Stimulated activated effector memory CD8-positive, alpha-beta T cell treated with anti-CD3 and anti-CD28 coated beads, Interleukin-12 subunit alpha, Interleukin-12 subunit beta, amount 100 ng/mL, for 72 hours (primary cell): ENCODE data around the gene ECI1.
"Not testable (repeated sequence)": the region's sequence is repeated elsewhere in the genome, so short reads cannot be mapped to it uniquely, and the experiment has no call there.

Source experiments
- ATAC-seq: fragments of 150-1000 bp; cut with Tn5 transposase; 2 replicates; pipeline ENCODE4 v1.10.0; 2021
- DNase-seq, 2 donors: peaks; one replicate each; pipeline ENCODE4 v3.0.0; 2021 to 2022; ENCODE audit warnings: low spot score in 2 of 2
- H3K27ac Mint-ChIP-seq: one replicate; pipeline ENCODE4 v1.8.0; 2022; ENCODE audit warnings: mild to moderate bottlenecking, mixed read lengths
- H3K36me3 Mint-ChIP-seq: one replicate; pipeline ENCODE4 v1.8.0; 2022; ENCODE audit warnings: mild to moderate bottlenecking, mixed read lengths
- H3K4me1 Mint-ChIP-seq: one replicate; pipeline ENCODE4 v1.8.0; 2022; ENCODE audit warnings: mixed read lengths
- H3K4me3 Mint-ChIP-seq: one replicate; pipeline ENCODE4 v1.8.0; 2022; ENCODE audit warnings: mild to moderate bottlenecking, mixed read lengths
- H3K9me3 Mint-ChIP-seq: one replicate; pipeline ENCODE4 v1.8.0; 2022; ENCODE audit warnings: mixed read lengths

The ECI1 gene

GRCh38 chr16:2205104-2205966 lies 46.1 kb downstream of the ECI1 start, which contains the start of gene MLST8:
Gene MLST8, plus strand, starts transcription at chr16:2205454. Its CDS starts 632 bp downstream, at chr16:2206086.
- Mint-ChIP-seq H3K36me3 (peaks cover 32% of the 10 kb centered on the region), H3K4me3 (peak within 1 kb of the TSS; percentile 75), H3K27ac (peak within 1 kb of the TSS; percentile 80), H3K4me1 (peaks cover 31% of the 10 kb centered on the region), H3K9me3 (no peaks in the 10 kb centered on the region)
- ATAC-seq (peak; percentile 90), DNase-seq (peak; percentile 97)

DNA sequence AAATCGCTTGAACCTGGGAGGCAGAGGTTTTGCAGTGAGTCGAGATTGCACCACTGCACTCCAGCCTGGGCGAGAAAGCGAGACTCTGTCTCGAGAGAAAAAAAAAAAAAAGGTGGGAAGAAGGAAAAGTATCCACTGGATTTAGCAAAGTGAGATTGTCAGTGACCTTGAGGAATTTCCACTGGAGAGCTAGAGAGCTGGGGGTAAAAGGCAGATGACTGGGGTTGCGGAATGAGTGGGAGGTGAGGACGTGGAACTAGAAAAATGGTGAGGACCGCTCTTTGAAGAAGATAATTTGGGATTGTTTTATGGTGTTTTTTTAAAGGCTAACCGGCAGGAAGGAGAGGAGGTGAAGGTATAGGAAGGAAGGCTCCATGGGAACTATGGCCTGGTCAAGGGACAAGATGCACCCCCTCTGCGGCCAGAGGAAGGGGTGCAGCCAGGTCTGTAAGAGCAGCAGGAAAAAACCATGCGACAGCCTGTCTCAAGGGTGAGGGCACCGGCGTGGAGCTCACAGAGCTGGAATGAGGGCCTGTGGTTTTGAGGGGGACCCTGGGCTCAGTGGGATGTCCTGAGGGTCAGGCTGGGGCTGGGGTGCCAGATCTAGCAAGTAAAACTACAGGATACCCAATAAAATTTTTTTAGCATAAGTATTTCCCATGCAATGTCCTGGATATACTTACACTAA lies 46.8 kb downstream of the ECI1 start:
- ATAC-seq = no peak
- H3K27ac Mint-ChIP-seq = peak overlapping the region; percentile 80
- peak overlapping the region; percentile 75 for H3K4me3 Mint-ChIP-seq
- peaks cover 27% of the 10 kb centered on the region for H3K36me3 Mint-ChIP-seq
- H3K9me3 Mint-ChIP-seq = no peaks in the 10 kb centered on the region
- peaks cover 31% of the 10 kb centered on the region for H3K4me1 Mint-ChIP-seq
- DNase-seq = no peak

DNA sequence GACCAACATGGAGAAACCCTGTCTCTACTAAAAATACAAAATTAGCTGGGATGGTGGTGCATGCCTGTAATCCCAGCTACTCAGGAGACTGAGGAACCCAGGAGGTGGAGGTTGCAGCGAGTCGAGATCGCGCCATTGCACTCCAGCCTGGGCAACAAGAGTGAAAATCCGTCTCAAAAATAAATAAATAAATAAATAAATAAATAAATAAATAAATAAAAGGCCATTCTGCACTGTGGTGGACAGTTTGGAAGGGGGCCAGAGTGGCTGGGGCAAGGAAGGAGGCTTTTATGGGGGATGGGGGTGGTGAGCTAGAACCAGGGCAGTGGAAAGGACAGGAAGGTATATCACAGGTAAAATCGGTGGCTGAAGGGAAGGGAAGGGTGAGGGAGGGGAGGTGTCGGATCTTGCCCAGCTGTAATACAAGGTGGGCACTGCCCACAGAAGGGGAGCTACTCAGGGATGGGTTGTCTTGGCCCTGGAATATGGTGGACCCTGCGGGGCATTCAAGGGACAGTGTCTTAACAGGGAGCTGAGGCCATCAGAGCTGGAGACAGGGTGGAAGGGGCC lies 48.2 kb downstream of the ECI1 start:
- H3K27ac Mint-ChIP-seq = not testable (repeated sequence)

GRCh38 chr16:2200313-2200712 lies 51.1 kb downstream of the ECI1 start:
- no peak for DNase-seq
- H3K27ac Mint-ChIP-seq = no peak overlapping the region
- H3K9me3 Mint-ChIP-seq = no peaks in the 10 kb centered on the region
- H3K4me1 Mint-ChIP-seq = peaks cover 14% of the 10 kb centered on the region
- H3K36me3 Mint-ChIP-seq = peaks cover 7% of the 10 kb centered on the region
- ATAC-seq = no peak
- no peak overlapping the region for H3K4me3 Mint-ChIP-seq

More for the DNA sequence above, 48.2 kb downstream of the ECI1 start:
- H3K4me3 Mint-ChIP-seq = peak overlapping the region; percentile 75
- not testable (repeated sequence) for H3K9me3 Mint-ChIP-seq, DNase-seq, ATAC-seq
- H3K4me1 Mint-ChIP-seq = peaks cover 31% of the 10 kb centered on the region
- peaks cover 20% of the 10 kb centered on the region for H3K36me3 Mint-ChIP-seq

DNA sequence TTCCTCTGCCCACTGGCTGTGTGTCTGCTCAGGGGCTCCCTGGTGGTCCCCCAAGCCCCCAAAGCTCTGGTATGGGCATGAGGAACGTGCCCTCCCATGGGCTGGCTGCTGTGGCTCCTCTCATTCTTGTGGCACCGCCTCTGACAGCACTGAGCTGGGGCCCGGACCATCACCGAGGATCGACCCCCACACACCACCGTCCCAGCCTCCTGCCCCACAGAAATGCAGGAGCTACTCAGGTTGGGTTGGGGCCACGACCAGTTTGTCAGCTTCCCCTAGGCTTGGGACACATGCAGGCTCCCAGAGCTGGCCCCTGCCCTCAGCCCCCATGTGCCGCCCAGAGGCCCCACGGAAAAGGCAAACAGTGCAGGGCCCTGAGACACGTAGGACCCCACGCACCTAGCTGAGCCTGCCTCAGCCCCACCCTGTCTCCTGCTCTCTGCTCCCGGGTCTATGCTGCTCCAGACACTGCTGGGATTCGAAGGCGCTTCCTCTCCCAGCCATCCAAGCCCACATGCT lies 51.7 kb downstream of the ECI1 start:
- H3K27ac Mint-ChIP-seq = no peak overlapping the region
- H3K36me3 Mint-ChIP-seq = peaks cover 6% of the 10 kb centered on the region
- DNase-seq = no peak
- peaks cover 17% of the 10 kb centered on the region for H3K4me1 Mint-ChIP-seq
- no peak for ATAC-seq
- H3K9me3 Mint-ChIP-seq = no peaks in the 10 kb centered on the region
- no peak overlapping the region for H3K4me3 Mint-ChIP-seq

GRCh38 chr16:2199095-2199494 lies 52.3 kb downstream of the ECI1 start:
- H3K4me3 Mint-ChIP-seq = no peak overlapping the region
- no peaks in the 10 kb centered on the region for H3K9me3 Mint-ChIP-seq
- ATAC-seq = no peak
- H3K4me1 Mint-ChIP-seq = peaks cover 12% of the 10 kb centered on the region
- no peak overlapping the region for H3K27ac Mint-ChIP-seq
- peaks cover under 1% of the 10 kb centered on the region for H3K36me3 Mint-ChIP-seq
- DNase-seq = no peak

GRCh38 chr16:2198283-2198682 lies 53.1 kb downstream of the ECI1 start:
- DNase-seq (no peak), ATAC-seq (no peak)
- H3K4me3 Mint-ChIP-seq = peak overlapping the region; percentile 55
- no peaks in the 10 kb centered on the region for H3K9me3 Mint-ChIP-seq
- H3K27ac Mint-ChIP-seq = no peak overlapping the region
- H3K4me1 Mint-ChIP-seq = peaks cover 7% of the 10 kb centered on the region
- no peaks in the 10 kb centered on the region for H3K36me3 Mint-ChIP-seq

GRCh38 chr16:2197765-2198164 lies 53.6 kb downstream of the ECI1 start:
- Mint-ChIP-seq H3K4me3 (peak overlapping the region; percentile 55), H3K27ac (no peak overlapping the region), H3K4me1 (peaks cover 6% of the 10 kb centered on the region), H3K36me3 (no peaks in the 10 kb centered on the region), H3K9me3 (no peaks in the 10 kb centered on the region)
- no peak for ATAC-seq
- DNase-seq = no peak

DNA sequence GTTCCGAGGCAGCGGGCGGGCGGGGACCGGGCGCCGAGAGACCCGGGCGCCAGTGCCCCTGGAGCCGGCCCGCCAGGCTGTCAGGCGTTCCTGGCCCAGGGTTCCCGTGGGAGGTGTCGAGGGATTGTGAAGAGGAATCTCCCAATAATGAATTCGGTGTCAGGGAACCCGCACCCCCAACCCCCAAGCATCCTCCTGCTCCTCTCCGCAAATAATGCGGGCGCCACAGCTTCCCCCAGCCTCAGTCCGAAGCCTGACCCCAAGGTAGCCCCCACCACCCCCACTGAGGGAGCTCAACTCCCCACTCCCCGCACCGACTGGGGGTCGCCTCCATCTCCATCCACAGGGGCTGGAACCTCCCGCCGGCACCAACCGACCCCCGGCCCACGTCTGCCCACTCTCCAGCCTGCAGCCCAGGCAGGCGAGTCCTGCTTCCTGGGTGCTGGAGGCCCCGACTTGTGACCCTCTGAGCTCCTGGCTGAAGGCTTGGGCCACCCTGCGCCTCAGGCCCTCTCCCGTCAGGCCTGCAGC lies 54.3 kb downstream of the ECI1 start:
- Mint-ChIP-seq H3K36me3 (no peaks in the 10 kb centered on the region), H3K4me3 (peak overlapping the region; percentile 55), H3K9me3 (no peaks in the 10 kb centered on the region), H3K27ac (no peak overlapping the region), H3K4me1 (peaks cover 6% of the 10 kb centered on the region)
- DNase-seq (no peak), ATAC-seq (no peak)

- ATAC-seq (peak; percentile 46), DNase-seq (no peak)
- peak within 1 kb of the TSS; percentile 55 for H3K4me3 Mint-ChIP-seq
- H3K27ac Mint-ChIP-seq = no peak within 1 kb of the TSS
- peaks cover 6% of the 10 kb centered on the region for H3K4me1 Mint-ChIP-seq
- no peaks in the 10 kb centered on the region for H3K36me3 Mint-ChIP-seq
- H3K9me3 Mint-ChIP-seq = no peaks in the 10 kb centered on the region
Observed at GRCh38 chr16:2196162-2196980, 55.0 kb downstream of the ECI1 start, which contains the start of gene CASKIN1. Gene CASKIN1, minus strand, starts transcription at chr16:2196605. Its CDS starts 173 bp downstream, at chr16:2196432.

DNA sequence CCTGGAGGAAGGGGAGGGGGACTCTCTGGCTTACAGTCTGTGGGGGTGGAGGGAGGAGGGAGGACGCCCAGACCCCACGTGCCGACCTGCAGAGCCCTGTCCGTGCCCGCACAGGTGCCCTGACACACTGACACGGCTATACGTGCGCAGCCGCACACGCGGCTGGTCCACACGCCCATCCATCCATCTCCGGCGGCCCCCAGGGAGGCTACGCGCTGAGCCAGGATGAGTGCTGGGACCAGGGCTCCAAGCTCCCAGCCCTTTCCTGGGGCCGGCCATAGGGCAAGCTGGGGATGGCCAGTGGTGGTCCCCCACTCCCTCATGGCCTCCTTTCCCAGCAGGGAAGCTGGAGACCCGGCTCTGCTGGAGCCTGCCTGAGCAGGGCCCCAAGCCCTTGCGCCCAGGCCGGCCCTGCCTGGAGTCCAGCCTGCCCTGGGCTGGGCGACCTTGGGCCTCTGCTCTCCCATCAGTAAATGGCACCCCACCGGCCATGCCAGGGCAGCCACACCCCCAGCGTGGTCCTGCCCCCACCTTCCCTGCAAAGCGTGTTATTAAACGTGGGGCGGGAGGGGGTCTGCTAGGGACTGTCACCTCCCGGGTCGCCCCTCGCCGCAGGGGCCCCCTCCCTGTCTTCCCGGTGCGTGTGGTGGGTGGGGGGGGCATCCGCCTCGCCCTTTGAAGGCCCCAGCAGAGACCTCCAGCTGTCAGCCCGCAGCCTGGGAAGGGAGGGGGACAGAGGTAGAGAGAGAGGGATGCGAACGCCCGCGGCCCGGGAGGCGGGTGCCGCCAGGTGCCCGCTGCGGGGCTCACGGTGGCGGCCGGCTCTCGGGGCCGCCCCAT lies 55.8 kb downstream of the ECI1 start:
- no peaks in the 10 kb centered on the region for H3K9me3 Mint-ChIP-seq
- DNase-seq (no peak), ATAC-seq (peak; percentile 23)
- peak overlapping the region; percentile 44 for H3K4me3 Mint-ChIP-seq
- no peak overlapping the region for H3K27ac Mint-ChIP-seq
- H3K4me1 Mint-ChIP-seq = peaks cover 6% of the 10 kb centered on the region
- H3K36me3 Mint-ChIP-seq = no peaks in the 10 kb centered on the region

DNA sequence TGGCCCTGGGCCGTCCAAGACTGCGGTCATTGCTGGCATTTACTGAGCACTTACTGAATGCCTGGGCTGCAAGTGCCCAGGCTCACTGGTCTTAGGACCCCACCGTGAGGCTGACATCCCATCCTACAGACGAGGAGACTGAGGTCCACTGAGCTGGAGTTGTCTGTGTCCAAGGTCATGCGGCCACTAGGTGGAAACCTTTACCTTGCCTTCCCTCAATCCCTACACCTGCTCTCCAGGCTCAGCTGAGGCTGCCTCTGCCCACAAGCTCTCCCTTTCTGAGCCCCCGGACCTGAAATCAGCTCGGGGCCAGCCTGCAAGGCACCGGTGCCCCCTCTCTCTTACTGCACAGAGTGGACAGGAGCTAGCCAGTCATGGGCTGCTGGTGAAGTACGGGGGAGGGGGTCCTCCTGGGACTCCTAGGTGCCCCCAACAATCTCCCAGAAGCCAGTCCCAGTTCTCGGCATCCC lies 56.5 kb downstream of the ECI1 start:
- peak overlapping the region; percentile 44 for H3K4me3 Mint-ChIP-seq
- H3K4me1 Mint-ChIP-seq = peaks cover 6% of the 10 kb centered on the region
- DNase-seq = peak in 1 of 2 donors; percentile 25
- H3K36me3 Mint-ChIP-seq = no peaks in the 10 kb centered on the region
- ATAC-seq = peak; percentile 74
- no peak overlapping the region for H3K27ac Mint-ChIP-seq
- no peaks in the 10 kb centered on the region for H3K9me3 Mint-ChIP-seq

GRCh38 chr16:2194166-2194834 lies 57.1 kb downstream of the ECI1 start:
- no peaks in the 10 kb centered on the region for H3K36me3 Mint-ChIP-seq
- H3K9me3 Mint-ChIP-seq = no peaks in the 10 kb centered on the region
- peak overlapping the region; percentile 44 for H3K4me3 Mint-ChIP-seq
- ATAC-seq (no peak), DNase-seq (no peak)
- H3K4me1 Mint-ChIP-seq = peaks cover 6% of the 10 kb centered on the region
- no peak overlapping the region for H3K27ac Mint-ChIP-seq
